Motor neuron (in vitro differentiated cells): ENCODE measurements around the gene TMEM30B. TPM values are rescaled to one million over a fixed set of nuclear protein-coding genes. Genes with fewer than 3 reads are reported as not detected.

Source experiments
- ATAC-seq, 8 experiments: fragments of 200-7000 bp; cut with Tn5 transposase; replicated peaks in 6 of 8; 2 replicates each; pipeline ENCODE4 v1.8.0; 2021; ENCODE audit warnings: mild to moderate bottlenecking in 8 of 8, moderate library complexity in 8 of 8
- H3K27ac ChIP-seq, 2 donors: fragments of 250-450 bp; sonication (Bioruptor Pico); 2 replicates each; pipeline ENCODE4 v1.9.0; 2021; ENCODE audit warnings: antibody characterized with exemption in 2 of 2, mild to moderate bottlenecking in 2 of 2, moderate library complexity in 1 of 2
- H3K4me1 ChIP-seq, 2 donors: fragments of 250-450 bp; sonication (Bioruptor Pico); replicated peaks in 1 of 2; 2 replicates each; pipeline ENCODE4 v1.6.1; 2021; ENCODE audit warnings: antibody characterized with exemption in 2 of 2, mild to moderate bottlenecking in 2 of 2, moderate library complexity in 1 of 2
- H3K4me3 ChIP-seq, 5 donors: fragments of 250-450 bp; sonication (Bioruptor Pico); 2 replicates each; pipeline ENCODE4 v1.9.0; 2021; ENCODE audit warnings: antibody characterized with exemption in 5 of 5, mild to moderate bottlenecking in 5 of 5, moderate library complexity in 4 of 5
- WGBS, 10 experiments: fragments of 450-650 bp; shearing (Covaris generic); methylation state at CpG; one replicate each; pipeline ENCODE4 v1.0.0; 2022; 5-methylcytosine and 5-hydroxymethylcytosine counted together
- in situ Hi-C, 9 experiments: fragments of 400-800 bp; cut with MboI; loops; one replicate each; pipeline ENCODE4 v1.15.0; 2021; ENCODE audit warnings: low sequenced_read_pairs in 9 of 9, low pct_unique_long_range_greater_than_20kb in 2 of 9; ENCODE audit not compliant: unreplicated experiment in 9 of 9
- total RNA-seq, 8 experiments: library from RNA; unstranded; fragments of 300-600 nt; gene quantifications; 2 replicates each; pipeline versions ENCODE4 v1.2.3 to v1.2.4, GENCODE V29; 2022

TMEM30B gene
- total RNA-seq, 8 experiments from 2014 or later: 0.04 to 0.42 (median 0.14) TPM

DNA sequence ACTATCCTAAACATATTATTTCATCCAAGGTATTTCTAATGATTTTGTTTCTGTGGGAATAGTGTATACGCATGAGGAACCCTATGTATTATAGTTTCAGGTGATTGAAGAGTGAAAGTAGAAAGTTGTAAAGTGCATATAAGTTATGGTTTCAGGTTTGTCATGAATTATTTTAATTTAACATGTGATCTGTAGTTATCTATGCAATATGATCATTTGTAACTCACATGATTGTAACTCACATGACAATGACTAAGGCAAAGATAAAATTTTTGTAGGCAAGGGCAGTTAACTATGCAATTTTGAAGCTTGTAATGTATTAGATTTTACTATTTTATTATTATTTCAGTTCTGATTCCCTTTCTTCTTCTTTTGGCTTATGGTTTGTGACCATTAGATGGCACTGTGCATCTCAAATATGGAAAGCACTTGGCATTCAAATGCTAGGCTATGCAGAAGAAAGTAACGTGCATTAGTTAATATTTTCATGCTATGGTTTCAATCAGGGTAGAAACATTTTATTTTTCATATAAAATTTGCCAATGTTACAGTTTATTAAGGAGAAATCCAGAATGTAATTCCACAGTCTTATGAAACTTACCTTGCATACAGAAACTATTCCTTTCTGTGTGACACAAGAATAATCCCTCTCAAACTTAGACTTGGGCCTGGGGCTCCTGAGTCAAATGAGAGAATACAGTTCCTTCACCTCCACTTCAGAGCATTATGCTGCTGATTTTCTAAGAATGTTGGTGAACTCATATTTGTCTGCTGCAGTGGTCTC is 15.8 kb upstream of the TMEM30B start:
- no peak overlapping the region for H3K4me3 ChIP-seq
- WGBS, 10 experiments: 0 to 80% (median 54%) methylated on average over 1 to 2 of the region's 2 CpGs; no CpG with 5 or more reads in 2 of the 10 experiments
- H3K27ac ChIP-seq: no peak overlapping the region
- in situ Hi-C loops: loop anchor here in 2 of 9 experiments (25.0 kb wide), 1 partner anchor 540 kb away; no protein-coding TSS in a partner anchor
- peak in 3 of 8 experiments; percentile 59 to 79 (median 79) for ATAC-seq
- no peaks in the 10 kb centered on the region for H3K4me1 ChIP-seq

DNA sequence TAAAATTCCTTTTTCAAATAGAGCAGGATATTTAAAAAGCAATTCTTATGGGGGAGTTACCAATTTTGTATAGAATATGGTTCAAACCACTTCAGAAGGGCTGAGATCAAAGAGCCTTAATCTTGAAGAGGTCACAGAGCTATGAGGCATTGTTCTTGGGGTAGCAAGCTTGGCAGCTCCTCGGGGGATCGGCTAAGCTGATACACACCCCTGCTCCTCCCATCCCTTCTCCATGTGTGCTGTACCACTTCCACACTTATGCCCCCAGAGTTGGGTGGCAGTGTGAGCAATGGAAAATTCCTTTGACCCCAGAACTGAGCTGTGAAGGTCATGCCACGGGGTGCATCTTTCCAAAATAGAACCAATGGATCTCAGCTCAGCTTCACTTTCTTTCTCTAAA is 15.0 kb upstream of the TMEM30B start:
- H3K27ac ChIP-seq: no peak overlapping the region
- H3K4me3 ChIP-seq: no peak overlapping the region
- ATAC-seq: peak in 3 of 8 experiments; percentile 16 to 33 (median 20)
- WGBS, 10 experiments: 20 to 70% (median 30%) methylated on average over 1 to 3 of the region's 3 CpGs; no CpG with 5 or more reads in 5 of the 10 experiments
- in situ Hi-C loops: loop anchor here in 2 of 9 experiments (25.0 kb wide), 1 partner anchor 541 kb away; no protein-coding TSS in a partner anchor
- no peaks in the 10 kb centered on the region for H3K4me1 ChIP-seq

DNA sequence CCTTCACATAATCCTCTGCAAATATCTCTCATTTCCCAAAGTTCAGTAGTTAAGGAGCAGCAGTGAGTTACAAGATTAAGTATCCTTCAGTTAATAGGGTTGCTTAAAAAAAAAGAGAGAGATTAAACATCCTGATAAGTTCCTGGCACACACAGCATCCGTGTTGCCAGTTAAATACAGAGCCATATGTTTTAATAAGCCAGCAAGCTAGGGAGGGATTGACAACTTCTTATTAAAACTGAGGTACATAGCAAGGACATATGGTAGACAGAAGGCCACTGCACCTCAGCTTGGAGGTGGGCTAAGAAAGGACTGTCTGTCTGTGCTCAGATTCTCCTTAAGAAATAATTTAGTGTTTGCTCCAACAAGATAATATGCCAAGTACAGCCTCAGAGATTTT is 9.6 kb upstream of the TMEM30B start:
- 25 to 86% (median 43%) methylated on average over 1 of the region's 1 CpG; no CpG with 5 or more reads in 5 of the 10 experiments for WGBS, 10 experiments
- H3K27ac ChIP-seq: no peak overlapping the region
- no peaks in the 10 kb centered on the region for H3K4me1 ChIP-seq
- in situ Hi-C loops: loop anchor here in 2 of 9 experiments (25.0 kb wide), 1 partner anchor 547 kb away; no protein-coding TSS in a partner anchor
- H3K4me3 ChIP-seq: no peak overlapping the region
- ATAC-seq: no peak

- Histone ChIP-seq H3K4me3 (no peak overlapping the region), H3K4me1 (no peaks in the 10 kb centered on the region), H3K27ac (no peak overlapping the region)
- ATAC-seq: no peak
- in situ Hi-C loops: loop anchor here in 2 of 9 experiments (25.0 kb wide), 1 partner anchor 549 kb away; no protein-coding TSS in a partner anchor
- 38 to 80% (median 66%) methylated on average over 1 to 3 of the region's 3 CpGs; no CpG with 5 or more reads in 2 of the 10 experiments for WGBS, 10 experiments
Measured at GRCh38 chr14:61288720-61289119, 7.6 kb upstream of the TMEM30B start.

- in situ Hi-C loops: loop anchor here in 2 of 9 experiments (25.0 kb wide), 1 partner anchor 549 kb away; no protein-coding TSS in a partner anchor
- H3K27ac ChIP-seq: no peak overlapping the region
- no peaks in the 10 kb centered on the region for H3K4me1 ChIP-seq
- ATAC-seq: no peak
- no peak overlapping the region for H3K4me3 ChIP-seq
- WGBS, 10 experiments: 21 to 86% (median 56%) methylated on average over 1 to 4 of the region's 4 CpGs
Measured at GRCh38 chr14:61288228-61288627, 7.1 kb upstream of the TMEM30B start.

DNA sequence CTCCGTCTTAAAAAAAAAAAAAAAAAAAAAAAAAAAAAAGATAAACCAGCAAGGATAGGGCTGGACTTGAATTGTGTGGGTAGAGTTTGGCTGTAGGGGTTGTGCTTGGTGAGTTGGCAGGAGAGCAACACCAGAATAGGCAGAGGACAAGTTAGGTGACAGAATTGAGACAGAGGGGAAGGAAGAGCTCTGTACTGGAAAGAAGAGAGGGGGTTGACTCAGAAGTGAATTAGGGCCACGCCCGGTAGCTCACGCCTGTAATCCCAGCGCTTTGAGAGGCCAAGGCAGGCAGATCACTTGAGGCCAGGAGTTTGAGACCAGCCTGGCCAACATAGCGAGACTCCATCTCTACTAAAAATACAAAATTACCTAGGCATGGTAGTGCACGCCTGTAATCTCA is 6.1 kb upstream of the TMEM30B start:
- peak in 2 of 8 experiments; percentile 71 to 73 for ATAC-seq
- Histone ChIP-seq H3K4me1 (no peaks in the 10 kb centered on the region), H3K27ac (no peak overlapping the region), H3K4me3 (no peak overlapping the region)
- in situ Hi-C loops: loop anchor here in 2 of 9 experiments (25.0 kb wide), 1 partner anchor 550 kb away; no protein-coding TSS in a partner anchor
- WGBS, 10 experiments: 33 to 96% (median 87%) methylated on average over 1 to 7 of the region's 7 CpGs

DNA sequence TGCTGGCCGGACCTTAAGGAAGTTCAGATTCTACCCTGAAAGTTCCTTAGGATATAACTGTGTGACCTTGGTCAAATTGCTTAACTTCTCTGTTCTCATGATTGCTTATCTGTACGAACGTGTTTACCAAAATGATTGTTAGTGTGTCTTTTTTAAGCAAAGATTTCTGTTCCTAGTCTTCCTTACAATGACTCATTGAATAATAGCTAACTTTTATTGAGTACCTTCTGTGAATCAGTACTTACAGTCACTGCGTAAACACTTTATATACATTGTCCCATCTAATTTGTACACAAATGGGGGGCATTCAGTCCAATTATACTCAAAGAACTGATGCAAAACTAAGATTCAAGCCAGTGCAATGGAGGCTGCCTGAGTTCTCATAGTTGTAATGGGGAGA is 4.2 kb upstream of the TMEM30B start:
- ATAC-seq: no peak
- Histone ChIP-seq H3K4me1 (no peaks in the 10 kb centered on the region), H3K4me3 (no peak overlapping the region), H3K27ac (no peak overlapping the region)
- 51 to 87% (median 77%) methylated on average over 1 to 4 of the region's 4 CpGs for WGBS, 10 experiments
- in situ Hi-C loops: loop anchor here in 2 of 9 experiments (25.0 kb wide), 1 partner anchor 552 kb away; no protein-coding TSS in a partner anchor

DNA sequence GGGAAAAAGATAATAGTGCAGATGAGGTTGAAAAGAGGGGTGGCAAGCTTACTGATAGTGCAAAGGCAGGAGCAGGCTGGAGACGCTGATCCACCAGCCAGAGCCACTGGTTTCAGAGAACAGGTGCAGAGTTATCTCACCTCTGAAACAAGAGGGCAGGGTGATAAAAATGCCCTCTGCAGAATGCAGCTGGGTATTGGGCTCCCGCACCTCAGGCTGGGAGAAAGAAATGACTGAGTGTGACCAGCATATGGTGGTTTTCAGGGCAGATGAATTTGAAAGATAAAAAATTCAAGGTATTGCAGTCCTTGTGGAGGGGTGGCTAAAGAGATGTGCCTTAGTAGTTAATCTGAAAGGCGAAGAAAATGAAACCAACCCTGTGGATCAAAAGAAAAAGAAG is 2.9 kb upstream of the TMEM30B start:
- in situ Hi-C loops: loop anchor here in 2 of 9 experiments (25.0 kb wide), 1 partner anchor 553 kb away; no protein-coding TSS in a partner anchor

GRCh38 chr14:61282746-61283145 is 1.6 kb upstream of the TMEM30B start:
- Histone ChIP-seq H3K4me3 (no peak overlapping the region), H3K4me1 (no peaks in the 10 kb centered on the region), H3K27ac (no peak overlapping the region)
- WGBS, 10 experiments: 0 to 100% (median 76%) methylated on average over 1 to 2 of the region's 2 CpGs; no CpG with 5 or more reads in 3 of the 10 experiments
- in situ Hi-C loops: loop anchor here in 2 of 9 experiments (25.0 kb wide), 1 partner anchor 555 kb away; no protein-coding TSS in a partner anchor
- no peak for ATAC-seq

More for the DNA sequence above, 2.9 kb upstream of the TMEM30B start:
- Histone ChIP-seq H3K4me1 (no peaks in the 10 kb centered on the region), H3K27ac (no peak overlapping the region), H3K4me3 (no peak overlapping the region)
- ATAC-seq: no peak
- WGBS, 10 experiments: 35 to 89% (median 77%) methylated on average over 1 to 3 of the region's 3 CpGs; no CpG with 5 or more reads in 1 of the 10 experiments

GRCh38 chr14:61281948-61282275 is 774 bp upstream of the TMEM30B start:
- Histone ChIP-seq H3K27ac (no peak overlapping the region), H3K4me1 (no peaks in the 10 kb centered on the region), H3K4me3 (no peak overlapping the region)
- no peak for ATAC-seq
- in situ Hi-C loops: loop anchor here in 2 of 9 experiments (25.0 kb wide), 1 partner anchor 555 kb away; no protein-coding TSS in a partner anchor
- WGBS, 10 experiments: 14 to 86% (median 72%) methylated on average over 1 of the region's 1 CpG; no CpG with 5 or more reads in 2 of the 10 experiments

GRCh38 chr14:61280526-61281185 is 482 bp downstream of the TMEM30B start:
- WGBS, 10 experiments: 0 to 30% (median 14%) methylated on average over 4 to 37 of the region's 81 CpGs; no CpG with 5 or more reads in 4 of the 10 experiments
- H3K4me3 ChIP-seq: peak overlapping the region; percentile 10 to 27 (median 24)
- H3K4me1 ChIP-seq: no peaks in the 10 kb centered on the region
- H3K27ac ChIP-seq: no peak overlapping the region
- peak; percentile 46 to 88 (median 72) for ATAC-seq
- in situ Hi-C loops: loop anchor here in 2 of 9 experiments (25.0 kb wide), 1 partner anchor 557 kb away; no protein-coding TSS in a partner anchor

- Histone ChIP-seq H3K4me3 (peak overlapping the region in 4 of 5 donors; percentile 10 to 27 (median 24)), H3K4me1 (no peaks in the 10 kb centered on the region), H3K27ac (no peak overlapping the region)
- in situ Hi-C loops: loop anchor here in 2 of 9 experiments (25.0 kb wide), 1 partner anchor 557 kb away; no protein-coding TSS in a partner anchor
- WGBS, 10 experiments: 12 to 84% (median 52%) methylated on average over 5 to 22 of the region's 47 CpGs; no CpG with 5 or more reads in 5 of the 10 experiments
- ATAC-seq: no peak
Measured at GRCh38 chr14:61280092-61280525, 1.0 kb downstream of the TMEM30B start.
